Measurements from ENCODE around the gene CBL.

Gene CBL

GRCh38 chr11:119315131-119316015, 109.2 kb downstream of the CBL start:
- DNase-seq (ENCODE audit: low read depth), result peak; percentile 19
- Histone ChIP-seq H3K4me3 (ENCODE audit: low read length) (peak overlapping the region; percentile 82), H3K9ac (ENCODE audit: low read length) (peak overlapping the region; percentile 88), H3K9me3 (ENCODE audit: control insufficient read depth, low read length) (no peaks in the 10 kb centered on the region), H3K27me3 (replicated peaks; ENCODE audit: control insufficient read depth, insufficient read depth, low read length) (peaks cover 8% of the 10 kb centered on the region), H3K36me3 (ENCODE audit: control insufficient read depth, insufficient read depth, low read length, severe bottlenecking) (peaks cover 41% of the 10 kb centered on the region), H3K4me1 (ENCODE audit: control insufficient read depth, insufficient read depth, low read length) (peaks cover 22% of the 10 kb centered on the region)

- Histone ChIP-seq H3K4me3 (ENCODE audit: low read length) (peak overlapping the region; percentile 82), H3K9ac (ENCODE audit: low read length) (peak overlapping the region; percentile 88), H3K4me1 (ENCODE audit: control insufficient read depth, insufficient read depth, low read length) (peaks cover 25% of the 10 kb centered on the region), H3K9me3 (ENCODE audit: control insufficient read depth, low read length) (no peaks in the 10 kb centered on the region), H3K36me3 (ENCODE audit: control insufficient read depth, insufficient read depth, low read length, severe bottlenecking) (peaks cover 34% of the 10 kb centered on the region), H3K27me3 (replicated peaks; ENCODE audit: control insufficient read depth, insufficient read depth, low read length) (peaks cover 8% of the 10 kb centered on the region)
- DNase-seq (ENCODE audit: low read depth), result peak; percentile 50
These were observed 110.0 kb downstream of the CBL start for GRCh38 chr11:119316016-119316728.

DNA sequence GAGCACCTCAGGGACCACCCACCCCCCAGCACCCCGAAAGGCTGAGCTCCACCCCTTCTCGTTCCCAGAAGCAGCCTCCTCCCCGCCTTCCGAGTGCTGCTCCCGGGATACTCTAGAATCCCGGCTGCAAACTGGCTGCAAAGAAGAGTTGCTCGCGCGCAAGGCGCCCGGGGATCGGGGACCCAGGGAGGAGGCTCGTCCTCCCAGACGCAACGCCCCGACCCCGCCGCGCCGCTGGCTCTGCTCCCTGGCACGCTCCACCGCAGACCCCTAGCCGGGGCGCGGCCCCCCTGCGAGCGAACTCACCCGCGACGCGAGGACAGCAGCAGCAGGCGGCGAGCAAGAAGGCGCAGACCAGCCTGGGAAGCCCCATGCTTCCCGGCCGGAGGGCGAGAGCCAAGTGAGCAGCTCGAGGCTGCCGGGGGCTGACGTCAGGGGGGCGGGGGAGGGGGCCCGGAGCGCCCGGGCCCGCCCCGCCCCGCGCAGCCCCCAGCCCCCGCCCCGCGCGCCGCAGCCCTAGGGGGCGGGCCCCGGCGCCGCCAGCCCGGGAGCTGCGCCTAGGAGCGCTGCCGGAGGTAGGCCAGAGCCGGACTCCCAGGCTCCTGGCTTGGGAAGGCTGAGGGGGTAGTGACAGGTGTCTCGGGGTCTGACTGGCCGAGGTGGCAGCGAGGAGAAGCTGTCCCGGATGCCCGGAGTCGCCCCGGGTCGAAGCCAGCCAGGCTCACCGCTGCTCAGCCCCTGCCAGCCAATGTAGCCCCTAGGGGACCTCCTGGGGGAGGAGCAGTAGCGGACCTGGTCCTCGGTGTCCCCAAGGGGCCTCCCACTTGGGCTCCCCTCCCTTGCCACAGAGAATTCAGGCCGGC, 110.8 kb downstream of the CBL start, which contains the start of gene MCAM:
TSS of gene MCAM (minus strand) at position 402 of the 863 bp plus-strand sequence. CDS start at position 373, 29 bp downstream.
- Histone ChIP-seq H3K4me3 (ENCODE audit: low read length) (peak within 1 kb of the TSS; percentile 82), H3K27me3 (replicated peaks; ENCODE audit: control insufficient read depth, insufficient read depth, low read length) (peaks cover 8% of the 10 kb centered on the region), H3K9me3 (ENCODE audit: control insufficient read depth, low read length) (no peaks in the 10 kb centered on the region), H3K4me1 (ENCODE audit: control insufficient read depth, insufficient read depth, low read length) (peaks cover 30% of the 10 kb centered on the region), H3K9ac (ENCODE audit: low read length) (peak within 1 kb of the TSS; percentile 88), H3K36me3 (ENCODE audit: control insufficient read depth, insufficient read depth, low read length, severe bottlenecking) (peaks cover 28% of the 10 kb centered on the region)
- DNase-seq (ENCODE audit: low read depth), result peak; percentile 54

- peaks cover 20% of the 10 kb centered on the region for H3K36me3 ChIP-seq (ENCODE audit: control insufficient read depth, insufficient read depth, low read length, severe bottlenecking)
- DNase-seq (ENCODE audit: low read depth), result no peak
- peak overlapping the region; percentile 61 for H3K9ac ChIP-seq (ENCODE audit: low read length)
- H3K4me3 ChIP-seq (ENCODE audit: low read length), result no peak overlapping the region
- peaks cover 8% of the 10 kb centered on the region for H3K27me3 ChIP-seq (replicated peaks; ENCODE audit: control insufficient read depth, insufficient read depth, low read length)
- no peaks in the 10 kb centered on the region for H3K9me3 ChIP-seq (ENCODE audit: control insufficient read depth, low read length)
- H3K4me1 ChIP-seq (ENCODE audit: control insufficient read depth, insufficient read depth, low read length), result peaks cover 30% of the 10 kb centered on the region
These were observed 111.6 kb downstream of the CBL start for GRCh38 chr11:119317592-119318239.

- peaks cover 12% of the 10 kb centered on the region for H3K36me3 ChIP-seq (ENCODE audit: control insufficient read depth, insufficient read depth, low read length, severe bottlenecking)
- H3K9ac ChIP-seq (ENCODE audit: low read length), result no peak overlapping the region
- H3K9me3 ChIP-seq (ENCODE audit: control insufficient read depth, low read length), result no peaks in the 10 kb centered on the region
- H3K4me3 ChIP-seq (ENCODE audit: low read length), result no peak overlapping the region
- H3K27me3 ChIP-seq (replicated peaks; ENCODE audit: control insufficient read depth, insufficient read depth, low read length), result peaks cover 8% of the 10 kb centered on the region
- H3K4me1 ChIP-seq (ENCODE audit: control insufficient read depth, insufficient read depth, low read length), result peaks cover 30% of the 10 kb centered on the region
- no peak for DNase-seq (ENCODE audit: low read depth)
These were observed 112.3 kb downstream of the CBL start for GRCh38 chr11:119318240-119319135.

DNA sequence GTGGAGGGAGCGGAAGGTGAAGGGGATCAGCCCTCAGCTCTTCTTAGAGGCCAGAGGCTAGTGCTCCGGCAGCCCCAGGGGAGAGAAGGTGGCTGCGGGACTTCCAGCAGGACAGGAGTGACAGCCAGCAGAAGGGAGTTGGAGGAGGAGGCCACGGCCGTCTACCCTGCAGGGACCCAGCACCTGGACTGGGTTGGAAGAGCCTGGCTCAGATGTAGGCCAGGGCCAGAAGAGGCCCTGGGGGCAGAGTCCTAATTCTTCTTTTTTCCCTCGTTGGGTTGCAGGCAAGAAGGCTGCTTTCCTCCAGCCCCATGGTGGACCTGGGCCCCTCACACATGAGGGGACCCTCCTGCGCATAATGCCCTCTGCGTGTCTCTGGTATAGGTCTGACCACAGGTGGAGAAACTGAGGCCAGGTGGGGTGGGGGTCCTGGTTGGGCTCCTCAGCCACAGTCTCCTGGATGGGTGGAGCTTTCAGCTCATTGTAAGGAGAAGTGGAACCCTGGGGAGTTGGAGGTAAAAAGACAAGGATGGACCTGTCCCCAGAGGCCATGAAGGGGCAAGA, 113.1 kb downstream of the CBL start:
- H3K27me3 ChIP-seq (replicated peaks; ENCODE audit: control insufficient read depth, insufficient read depth, low read length), result peaks cover 8% of the 10 kb centered on the region
- H3K9me3 ChIP-seq (ENCODE audit: control insufficient read depth, low read length), result no peaks in the 10 kb centered on the region
- H3K9ac ChIP-seq (ENCODE audit: low read length), result no peak overlapping the region
- H3K4me3 ChIP-seq (ENCODE audit: low read length), result no peak overlapping the region
- H3K36me3 ChIP-seq (ENCODE audit: control insufficient read depth, insufficient read depth, low read length, severe bottlenecking), result peaks cover 6% of the 10 kb centered on the region
- DNase-seq (ENCODE audit: low read depth), result no peak
- H3K4me1 ChIP-seq (ENCODE audit: control insufficient read depth, insufficient read depth, low read length), result peaks cover 30% of the 10 kb centered on the region

DNA sequence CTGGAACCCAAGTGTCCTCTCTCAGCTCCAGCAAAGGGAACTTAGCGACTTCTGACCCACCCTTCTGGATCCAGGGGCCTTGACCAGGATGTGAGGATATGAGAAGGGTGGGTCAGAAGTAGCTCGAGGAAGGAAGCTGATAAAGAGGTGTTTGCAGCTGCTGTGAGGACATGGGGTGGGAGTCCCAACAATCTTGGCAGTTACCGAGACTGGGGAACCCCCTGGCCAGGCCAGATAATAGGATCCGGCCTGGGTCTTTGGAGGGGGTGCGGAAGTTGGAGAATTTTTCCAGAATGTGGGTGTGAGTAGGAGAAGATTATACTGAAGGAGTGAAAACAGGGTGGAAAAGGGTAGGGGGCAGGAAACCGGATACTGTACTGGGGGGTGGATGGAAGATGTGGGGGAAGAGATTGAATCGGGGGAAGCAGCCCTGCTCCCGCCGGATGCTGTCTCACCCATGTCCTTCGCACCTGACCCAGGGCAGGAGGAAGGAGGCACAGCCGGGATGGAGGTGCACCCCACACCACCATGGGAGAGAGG, 113.6 kb downstream of the CBL start:
- Histone ChIP-seq H3K27me3 (replicated peaks; ENCODE audit: control insufficient read depth, insufficient read depth, low read length) (peaks cover 8% of the 10 kb centered on the region), H3K36me3 (ENCODE audit: control insufficient read depth, insufficient read depth, low read length, severe bottlenecking) (peaks cover under 1% of the 10 kb centered on the region), H3K9me3 (ENCODE audit: control insufficient read depth, low read length) (no peaks in the 10 kb centered on the region), H3K9ac (ENCODE audit: low read length) (no peak overlapping the region), H3K4me3 (ENCODE audit: low read length) (no peak overlapping the region), H3K4me1 (ENCODE audit: control insufficient read depth, insufficient read depth, low read length) (peaks cover 30% of the 10 kb centered on the region)
- no peak for DNase-seq (ENCODE audit: low read depth)

- peak overlapping the region; percentile 84 for H3K9ac ChIP-seq (ENCODE audit: low read length)
- peaks cover 29% of the 10 kb centered on the region for H3K4me1 ChIP-seq (ENCODE audit: control insufficient read depth, insufficient read depth, low read length)
- H3K27me3 ChIP-seq (replicated peaks; ENCODE audit: control insufficient read depth, insufficient read depth, low read length), result peaks cover 5% of the 10 kb centered on the region
- H3K36me3 ChIP-seq (ENCODE audit: control insufficient read depth, insufficient read depth, low read length, severe bottlenecking), result no peaks in the 10 kb centered on the region
- H3K9me3 ChIP-seq (ENCODE audit: control insufficient read depth, low read length), result no peaks in the 10 kb centered on the region
- no peak for DNase-seq (ENCODE audit: low read depth)
- H3K4me3 ChIP-seq (ENCODE audit: low read length), result peak overlapping the region; percentile 74
These were observed 114.2 kb downstream of the CBL start for GRCh38 chr11:119320240-119320775.

DNA sequence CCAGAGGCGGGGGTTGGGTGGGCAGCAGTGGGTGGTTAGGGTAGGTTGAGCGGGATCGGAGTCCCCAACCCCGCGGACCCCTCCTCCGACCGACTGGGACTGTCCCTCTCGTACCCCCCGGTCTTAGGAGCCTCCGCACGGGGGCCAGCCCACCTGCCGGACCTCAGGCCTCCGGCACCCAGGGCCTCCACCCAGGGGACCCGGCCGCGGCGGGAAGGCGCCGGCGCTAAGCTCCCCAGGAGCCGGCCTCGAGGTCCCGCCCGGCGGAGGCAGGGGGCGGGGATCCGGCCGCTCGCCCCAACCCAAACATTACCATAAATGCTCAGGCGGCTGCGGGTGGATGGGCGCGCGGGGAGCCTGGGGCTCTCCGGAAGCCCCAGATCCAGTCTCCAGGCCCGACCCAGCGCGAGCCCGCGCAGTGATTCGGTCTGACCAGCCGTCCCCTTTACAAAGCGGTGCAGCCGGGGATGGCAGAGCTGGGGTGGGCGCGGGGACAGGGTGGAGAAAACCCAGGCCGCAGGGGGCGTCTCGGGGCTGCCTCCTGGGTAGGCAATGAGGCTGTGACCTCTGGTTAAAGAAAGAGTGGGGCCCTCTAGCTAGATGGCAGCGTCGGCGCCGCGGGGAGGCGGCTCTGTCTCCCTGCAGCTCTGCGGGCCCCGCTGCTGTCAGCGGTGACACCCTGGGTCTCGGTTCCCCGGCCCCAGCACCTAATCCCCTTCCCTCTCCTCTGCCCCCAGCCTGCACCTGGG, 114.8 kb downstream of the CBL start:
- Histone ChIP-seq H3K4me3 (ENCODE audit: low read length) (peak overlapping the region; percentile 74), H3K27me3 (replicated peaks; ENCODE audit: control insufficient read depth, insufficient read depth, low read length) (no peaks in the 10 kb centered on the region), H3K4me1 (ENCODE audit: control insufficient read depth, insufficient read depth, low read length) (peaks cover 23% of the 10 kb centered on the region), H3K9ac (ENCODE audit: low read length) (peak overlapping the region; percentile 84), H3K9me3 (ENCODE audit: control insufficient read depth, low read length) (no peaks in the 10 kb centered on the region), H3K36me3 (ENCODE audit: control insufficient read depth, insufficient read depth, low read length, severe bottlenecking) (no peaks in the 10 kb centered on the region)
- peak; percentile 65 for DNase-seq (ENCODE audit: low read depth)

All from adipocyte (in vitro differentiated cells).